K562 treated with DMSO at 1 percent for 24 hours (cell line): ENCODE results near the gene ST6GALNAC1. TPM values are rescaled to one million over a fixed set of nuclear protein-coding genes. Genes with fewer than 3 reads are reported as not detected.

Experiments used
- total RNA-seq: library from RNA; unstranded; fragments of 300-600 nt; gene quantifications from 2 replicates; pipeline ENCODE4 v1.2.3, GENCODE V29; 2022; ENCODE audit warnings: low read depth; ENCODE audit not compliant: insufficient read depth

Gene ST6GALNAC1
- total RNA-seq = 26.1 and 36.2 TPM in 2 replicates

DNA sequence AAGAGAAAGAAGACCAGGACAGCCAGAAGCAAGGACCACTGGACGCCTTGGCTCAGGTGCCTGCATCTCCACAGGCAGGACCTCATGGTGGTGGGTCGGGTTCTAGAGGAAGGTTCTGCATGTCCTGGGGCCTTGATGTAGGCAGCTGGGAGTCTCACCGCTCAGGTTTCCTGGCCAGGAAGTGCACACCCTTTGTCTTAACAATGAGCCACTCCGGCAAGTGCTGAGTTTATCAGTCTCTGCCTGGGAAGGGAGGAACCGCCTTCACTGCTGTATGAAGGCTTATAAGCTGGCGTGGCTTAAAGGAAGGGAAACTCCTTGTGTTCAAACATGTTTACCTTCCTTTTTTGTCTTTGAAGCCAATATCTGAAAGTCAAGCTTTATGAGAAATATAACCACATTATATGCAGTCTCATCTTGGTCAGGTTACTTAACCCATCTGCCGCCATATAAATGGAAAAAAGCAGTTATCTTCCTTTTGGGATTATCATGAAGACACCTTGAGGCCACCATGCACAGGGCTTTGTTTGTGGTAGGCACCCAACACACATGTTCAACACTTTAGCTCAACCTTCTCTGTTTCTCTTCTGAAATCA lies at the start of gene ST6GALNAC1:
TSS of gene ST6GALNAC1 (minus strand) at position 205 of the 596 bp plus-strand sequence. CDS start at position 86, 119 bp downstream.

GRCh38 chr17:76585649-76586593 lies 57.6 kb downstream of the ST6GALNAC1 start, which contains the start of gene ST6GALNAC2:
ST6GALNAC2 (minus strand) TSS chr17:76585860; CDS start chr17:76585808, 52 bp downstream.

Other genes starting within 250 kb of the ST6GALNAC1 start
- 40.9 and 46.4 TPM in 2 replicates for gene UBE2O, start 190.6 kb downstream of the ST6GALNAC1 start, total RNA-seq
- not detected in 2 replicates for gene AANAT, start 176.2 kb downstream of the ST6GALNAC1 start, total RNA-seq
- gene RHBDF2, start 142.3 kb downstream of the ST6GALNAC1 start, total RNA-seq = 0.79 and 1.6 TPM in 2 replicates
- gene CYGB, start 106.0 kb downstream of the ST6GALNAC1 start, total RNA-seq = 0.28 and 0.88 TPM in 2 replicates
- gene PRCD, start 103.7 kb downstream of the ST6GALNAC1 start, total RNA-seq = not detected in 2 replicates
- gene ST6GALNAC2, start 57.9 kb downstream of the ST6GALNAC1 start, total RNA-seq = not detected in 2 replicates
- 14.4 and 15.0 TPM in 2 replicates for gene MXRA7, start 67.2 kb upstream of the ST6GALNAC1 start, total RNA-seq
- gene JMJD6, start 82.8 kb upstream of the ST6GALNAC1 start, total RNA-seq = 47.3 and 50.5 TPM in 2 replicates
- gene METTL23, start 83.1 kb upstream of the ST6GALNAC1 start, total RNA-seq = 76.9 and 81.6 TPM in 2 replicates
- 458 and 511 TPM in 2 replicates for gene SRSF2, start 93.6 kb upstream of the ST6GALNAC1 start, total RNA-seq
- 26.6 and 34.6 TPM in 2 replicates for gene MFSD11, start 94.4 kb upstream of the ST6GALNAC1 start, total RNA-seq
- not detected in 2 replicates for gene MGAT5B, start 224.6 kb upstream of the ST6GALNAC1 start, total RNA-seq